Urothelium cell line (cell line): ENCODE data around the gene SUSD2.
"Not testable (repeated sequence)": the region's sequence is repeated elsewhere in the genome, so short reads cannot be mapped to it uniquely, and the experiment has no call there.

Experiments
- DNase-seq: peaks from one replicate; pipeline ENCODE4 v3.0.0; 2011; ENCODE audit warnings: low spot score, mixed read lengths
- FAIRE-seq: peaks from 2 replicates; lab custom pipeline; 2011; peaks lifted over from hg19 to GRCh38; lab: Jason Lieb, UNC

The SUSD2 gene

DNA sequence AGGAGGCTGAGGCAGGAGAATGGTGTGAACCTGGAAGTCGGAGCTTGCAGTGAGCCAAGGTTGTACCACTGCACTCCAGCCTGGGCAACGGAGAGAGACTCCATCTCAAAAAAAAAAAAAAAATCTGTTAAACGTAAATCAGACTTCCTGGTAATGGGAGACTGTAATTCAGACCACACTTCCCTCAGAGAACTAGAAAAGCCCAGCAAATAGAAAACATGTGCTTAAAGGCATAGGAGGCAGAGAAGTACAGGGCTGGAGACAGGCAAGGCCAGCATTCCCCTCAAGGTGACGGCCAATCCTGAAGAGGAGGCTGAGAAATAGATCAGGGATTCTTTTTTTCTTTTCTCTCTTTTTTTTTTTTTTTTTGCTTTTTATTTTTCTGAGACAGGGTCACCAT lies 55.4 kb downstream of the SUSD2 start:
- DNase-seq = no peak
- FAIRE-seq = no peak

DNA sequence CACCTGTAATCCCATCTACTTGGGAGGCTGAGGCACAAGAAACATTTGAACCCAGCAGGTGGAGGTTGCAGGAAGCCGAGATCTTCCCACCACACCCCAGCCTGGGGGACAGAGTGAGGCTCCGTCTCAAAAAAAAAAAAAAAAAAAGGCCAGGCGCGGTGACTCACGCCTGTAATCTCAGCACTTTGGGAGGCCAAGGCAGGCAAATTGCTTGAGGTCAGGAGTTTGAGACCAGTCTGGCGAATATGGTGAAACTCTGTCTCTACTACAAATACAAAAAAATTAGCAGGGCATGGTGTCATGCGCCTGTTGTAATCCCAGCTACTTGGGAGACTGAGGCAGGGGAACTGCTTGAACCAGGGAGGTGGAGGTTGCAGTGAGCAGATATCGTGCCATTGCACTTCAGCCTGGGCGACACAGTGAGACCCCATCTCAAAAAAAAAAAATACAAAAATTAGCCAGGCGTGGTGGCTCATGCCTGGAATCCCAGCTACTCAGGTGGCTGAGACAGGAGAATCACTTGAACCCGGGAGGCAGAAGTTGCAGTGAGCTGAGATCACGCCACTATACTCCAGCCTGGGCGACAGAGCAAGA lies 56.9 kb downstream of the SUSD2 start:
- not testable (repeated sequence) for FAIRE-seq, DNase-seq
